ENCODE measurements around the gene PDCD6IP.
"Not testable (repeated sequence)": the region's sequence is repeated elsewhere in the genome, so short reads cannot be mapped to it uniquely, and the experiment has no call there.

PDCD6IP gene

DNA sequence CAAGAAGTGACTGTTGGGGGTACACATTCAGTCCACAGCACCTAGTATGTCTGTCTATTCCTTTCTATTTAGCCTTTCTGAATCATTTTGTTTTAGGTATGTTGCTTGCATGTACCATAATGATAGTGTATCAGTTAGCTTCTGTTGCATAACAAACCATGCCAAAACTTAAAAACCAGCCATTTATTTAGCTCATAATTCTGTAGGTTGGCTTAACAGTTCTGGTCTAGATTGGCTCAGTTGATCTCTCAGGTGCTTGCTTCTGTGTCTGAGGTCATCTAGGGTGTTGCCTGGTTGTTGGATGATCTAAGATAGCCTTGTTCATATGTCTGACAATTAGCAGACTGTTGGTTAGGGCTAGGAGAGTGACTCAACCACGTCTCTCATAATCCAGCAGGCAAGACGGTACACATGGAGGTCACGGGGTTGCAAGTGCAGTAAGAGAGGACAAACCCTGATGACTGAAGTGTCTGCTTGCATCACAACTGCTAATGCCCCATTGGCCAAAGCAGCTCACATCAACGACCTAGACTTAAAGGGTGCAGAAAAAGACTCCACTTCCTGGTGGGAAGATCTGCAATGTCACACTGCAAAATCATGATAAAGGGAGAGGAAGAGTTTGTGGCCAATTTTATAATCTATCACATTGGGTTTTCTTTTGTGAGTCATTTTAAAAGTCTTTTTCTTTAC, 6.8 kb upstream of the PDCD6IP start:
- no peak for DNase-seq (ENCODE audit: extremely low read depth in 1 of 2, low read depth in 1 of 2)

- no peak for DNase-seq (ENCODE audit: extremely low read depth in 1 of 2, low read depth in 1 of 2)
These were observed 6.1 kb upstream of the PDCD6IP start for GRCh38 chr3:33792167-33792892.

DNA sequence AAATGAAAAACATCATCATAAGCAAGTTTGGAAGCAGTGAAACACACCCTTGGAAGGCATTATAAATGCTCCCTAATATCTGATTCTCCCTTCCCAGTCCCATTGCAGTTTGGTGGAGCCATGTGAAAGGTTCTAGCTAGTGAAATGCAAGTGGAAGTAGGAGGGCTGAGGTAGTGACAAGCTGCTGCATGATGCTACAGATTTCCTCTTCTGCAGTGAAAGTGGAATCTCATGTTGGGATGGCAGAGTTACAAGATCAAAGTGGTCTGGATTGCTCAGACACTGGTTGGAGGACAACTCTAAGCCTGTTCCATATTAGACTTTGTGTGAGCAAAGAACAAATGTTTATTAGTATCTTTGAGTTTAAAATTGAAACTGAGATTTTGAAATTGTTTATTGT, 3.3 kb upstream of the PDCD6IP start:
- no peak for DNase-seq (ENCODE audit: extremely low read depth in 1 of 2, low read depth in 1 of 2)

DNA sequence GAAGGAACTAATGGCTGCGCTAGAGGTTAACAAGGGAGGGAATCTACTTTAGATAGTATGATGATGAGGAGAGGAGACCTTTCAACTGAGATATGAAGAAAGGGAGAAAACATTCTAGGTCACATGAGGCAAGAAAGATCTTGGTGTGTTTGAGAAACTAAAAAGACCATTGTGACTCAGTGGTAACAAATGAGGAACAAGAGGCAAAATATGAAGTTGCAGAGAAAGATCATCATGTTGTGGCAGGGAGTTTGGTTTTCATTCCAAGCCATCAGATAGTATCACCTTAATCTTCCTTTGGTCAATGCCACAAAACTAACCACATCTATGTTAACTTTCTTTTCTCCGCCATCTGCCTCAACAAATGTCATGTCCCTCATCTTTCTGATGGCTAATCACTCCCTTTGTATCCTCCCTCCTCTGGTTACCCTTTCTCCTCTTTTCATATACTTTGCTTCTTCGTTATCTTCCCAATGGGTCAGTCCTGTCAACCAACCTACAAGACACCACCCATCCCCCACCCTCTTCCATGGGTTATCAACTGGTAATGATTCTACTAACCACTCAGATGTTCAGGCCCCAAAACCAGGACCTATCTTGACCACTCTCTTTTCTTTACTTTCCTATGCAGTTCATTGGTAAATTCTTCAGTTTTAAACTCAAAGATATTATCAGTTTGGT, 2.4 kb upstream of the PDCD6IP start:
- no peak for DNase-seq (ENCODE audit: extremely low read depth in 1 of 2, low read depth in 1 of 2)

- DNase-seq (ENCODE audit: extremely low read depth in 1 of 2, low read depth in 1 of 2) = no peak
These were observed 365 bp upstream of the PDCD6IP start for GRCh38 chr3:33798113-33798417.

GRCh38 chr3:33799202-33799551, 747 bp downstream of the PDCD6IP start:
- no peak for DNase-seq (ENCODE audit: extremely low read depth in 1 of 2, low read depth in 1 of 2)

DNA sequence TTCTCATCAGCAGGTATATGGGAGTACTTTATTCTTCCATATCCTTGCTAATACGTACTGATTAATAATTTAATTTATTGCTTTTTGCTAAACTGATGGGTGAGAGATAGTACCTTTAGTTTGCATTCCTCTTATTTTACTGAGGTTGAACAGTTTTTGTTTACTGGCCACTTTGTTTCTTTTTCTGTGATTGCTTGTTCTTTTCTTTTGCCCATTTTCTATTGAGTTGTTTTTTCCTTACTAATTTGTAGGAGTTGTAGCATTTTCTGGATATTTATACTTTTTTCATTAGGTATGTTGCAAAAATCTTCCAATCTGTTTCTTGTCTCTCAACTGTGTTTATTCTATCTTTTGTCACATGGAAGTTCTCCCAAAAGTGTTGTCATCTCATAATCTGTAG, 4.8 kb downstream of the PDCD6IP start:
- DNase-seq (ENCODE audit: extremely low read depth in 1 of 2, low read depth in 1 of 2) = no peak

DNA sequence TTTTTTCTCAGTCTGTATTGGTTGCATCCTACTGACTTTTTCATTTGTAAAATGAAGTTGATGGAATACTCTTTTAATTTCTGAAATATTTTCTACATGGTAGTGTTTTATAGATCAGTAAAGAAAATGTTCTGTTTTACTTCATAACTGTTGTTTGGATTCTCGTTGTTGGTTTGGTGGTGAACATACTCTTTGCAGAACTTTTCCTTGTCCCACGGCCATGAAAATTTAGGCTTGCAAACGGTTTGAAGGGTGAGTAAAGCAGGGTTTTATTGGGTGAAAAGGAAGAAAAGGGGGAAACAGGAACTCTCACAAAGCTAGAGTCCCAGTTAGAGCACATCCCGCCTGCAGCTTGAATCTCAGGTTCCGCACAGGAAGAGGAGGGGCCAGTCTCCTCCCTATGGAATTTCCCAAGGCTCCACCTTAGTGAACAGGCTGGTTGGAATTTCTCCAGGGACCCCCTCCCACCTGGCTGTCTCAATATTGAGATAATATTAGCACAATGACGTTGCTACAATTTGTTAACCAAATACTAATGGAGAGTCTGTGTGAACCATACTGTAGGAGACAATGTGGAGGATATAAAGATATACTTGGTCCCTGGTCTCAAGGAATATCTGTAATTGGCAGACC, 5.6 kb downstream of the PDCD6IP start:
- DNase-seq (ENCODE audit: extremely low read depth in 1 of 2, low read depth in 1 of 2) = no peak

GRCh38 chr3:33807191-33807590, 8.8 kb downstream of the PDCD6IP start:
- DNase-seq (ENCODE audit: extremely low read depth in 1 of 2, low read depth in 1 of 2) = no peak

GRCh38 chr3:33808559-33808958, 10.1 kb downstream of the PDCD6IP start:
- no peak for DNase-seq (ENCODE audit: extremely low read depth in 1 of 2, low read depth in 1 of 2)

GRCh38 chr3:33810545-33810944, 12.1 kb downstream of the PDCD6IP start:
- no peak for DNase-seq (ENCODE audit: extremely low read depth in 1 of 2, low read depth in 1 of 2)

- no peak for DNase-seq (ENCODE audit: extremely low read depth in 1 of 2, low read depth in 1 of 2)
These were observed 23.6 kb downstream of the PDCD6IP start for GRCh38 chr3:33821989-33822388.

DNA sequence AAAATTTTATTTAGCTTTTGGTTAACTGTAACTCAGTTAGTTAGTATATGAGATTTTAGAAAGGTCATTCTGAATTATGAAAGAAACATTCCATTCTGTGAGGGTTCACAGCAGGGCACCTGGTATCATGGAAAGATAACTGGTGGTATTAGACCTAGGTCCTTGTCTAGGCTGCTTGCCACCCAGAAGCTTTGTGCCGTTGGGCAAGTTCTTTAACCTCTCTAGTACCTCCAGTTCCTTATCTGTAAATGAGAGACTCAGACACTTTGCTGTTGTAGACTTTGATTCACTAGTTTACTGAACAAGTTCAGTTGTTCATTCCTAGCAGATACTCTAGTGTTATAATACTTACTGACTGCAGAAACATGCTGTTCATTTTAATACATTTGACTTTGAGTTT, 25.4 kb downstream of the PDCD6IP start:
- no peak for DNase-seq (ENCODE audit: extremely low read depth in 1 of 2, low read depth in 1 of 2)

DNA sequence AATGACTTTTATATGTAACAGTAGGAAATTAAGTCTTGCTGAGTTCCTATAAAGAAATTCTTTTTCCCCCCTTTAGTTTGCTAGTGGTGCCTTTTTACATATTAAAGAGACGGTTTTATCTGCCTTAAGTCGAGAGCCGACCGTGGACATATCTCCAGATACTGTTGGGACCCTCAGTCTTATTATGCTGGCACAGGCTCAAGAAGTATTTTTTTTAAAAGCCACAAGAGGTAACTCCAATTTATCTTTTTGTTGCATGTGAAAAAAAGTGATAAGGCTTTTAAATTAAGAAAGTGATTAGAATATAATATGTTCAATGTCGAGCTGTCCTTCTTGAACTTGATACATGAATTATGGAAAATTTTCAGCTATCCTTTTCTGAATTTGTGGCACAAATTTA, 26.7 kb downstream of the PDCD6IP start:
- DNase-seq (ENCODE audit: extremely low read depth in 1 of 2, low read depth in 1 of 2) = no peak

- DNase-seq (ENCODE audit: extremely low read depth in 1 of 2, low read depth in 1 of 2) = no peak
These were observed 27.8 kb downstream of the PDCD6IP start for GRCh38 chr3:33826206-33826605.

GRCh38 chr3:33826688-33827087, 28.3 kb downstream of the PDCD6IP start:
- no peak for DNase-seq (ENCODE audit: extremely low read depth in 1 of 2, low read depth in 1 of 2)

- no peak for DNase-seq (ENCODE audit: extremely low read depth in 1 of 2, low read depth in 1 of 2)
These were observed 31.3 kb downstream of the PDCD6IP start for GRCh38 chr3:33829720-33830119.

DNA sequence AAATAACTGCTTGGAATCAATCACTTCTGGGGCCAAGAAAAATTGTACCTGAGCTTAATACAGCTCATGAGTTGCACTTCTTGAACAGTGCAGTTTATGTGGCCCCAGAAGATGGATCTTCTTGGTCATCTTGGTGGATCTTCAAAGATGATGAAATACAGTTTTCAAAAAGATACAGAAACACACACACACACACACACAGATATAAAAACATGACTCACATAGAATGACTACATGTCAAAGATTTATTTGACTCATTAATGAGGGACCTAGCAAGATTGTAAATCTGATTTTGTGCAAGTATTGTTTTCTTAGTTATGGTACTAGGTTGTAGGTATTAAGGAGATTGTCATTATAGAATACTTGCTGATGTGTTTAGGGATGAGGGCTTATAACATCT, 32.6 kb downstream of the PDCD6IP start:
- no peak for DNase-seq (ENCODE audit: extremely low read depth in 1 of 2, low read depth in 1 of 2)

DNA sequence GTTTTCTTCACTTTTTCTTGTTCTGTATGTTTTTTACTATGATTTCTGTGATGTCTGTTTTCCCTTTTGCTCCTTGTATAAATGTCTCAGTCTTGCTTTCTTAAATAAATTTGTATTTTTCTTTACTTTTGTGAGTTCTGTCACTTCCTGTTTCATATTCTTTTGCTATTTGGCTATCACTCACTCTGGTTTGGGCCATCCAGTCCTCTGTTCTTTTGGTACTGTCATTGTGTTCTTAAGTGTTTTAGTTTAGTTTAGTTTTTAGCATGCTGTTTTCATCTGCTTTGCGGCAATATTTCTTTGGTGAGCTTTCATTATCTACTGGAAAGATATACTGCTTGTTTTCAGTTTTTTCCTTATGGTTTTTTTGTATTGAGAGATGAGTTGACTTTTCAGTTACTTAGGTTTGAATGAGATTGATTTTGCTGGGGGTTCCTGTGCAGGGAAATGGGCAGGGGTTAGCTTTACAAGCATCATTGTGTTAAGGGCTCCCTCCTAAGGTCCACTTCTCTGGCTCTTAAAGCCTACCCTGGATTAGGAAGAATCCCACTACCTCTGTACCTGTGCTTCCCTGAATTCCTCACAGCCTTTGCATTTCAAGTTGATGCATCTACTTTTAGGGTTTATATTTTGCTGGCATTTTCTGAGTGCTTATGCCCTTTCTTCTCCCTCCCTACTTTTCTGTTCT, 35.1 kb downstream of the PDCD6IP start:
- no peak for DNase-seq (ENCODE audit: extremely low read depth in 1 of 2, low read depth in 1 of 2)

GRCh38 chr3:33834096-33834453, 35.6 kb downstream of the PDCD6IP start:
- DNase-seq (ENCODE audit: extremely low read depth in 1 of 2, low read depth in 1 of 2) = no peak

- DNase-seq (ENCODE audit: extremely low read depth in 1 of 2, low read depth in 1 of 2) = not testable (repeated sequence)
These were observed 38.8 kb downstream of the PDCD6IP start for GRCh38 chr3:33837182-33837581.
